ENCODE measurements around the gene TET2.
A peak's percentile ranks its signal among the peaks of the same experiment; 100 is the strongest.

The TET2 gene

DNA sequence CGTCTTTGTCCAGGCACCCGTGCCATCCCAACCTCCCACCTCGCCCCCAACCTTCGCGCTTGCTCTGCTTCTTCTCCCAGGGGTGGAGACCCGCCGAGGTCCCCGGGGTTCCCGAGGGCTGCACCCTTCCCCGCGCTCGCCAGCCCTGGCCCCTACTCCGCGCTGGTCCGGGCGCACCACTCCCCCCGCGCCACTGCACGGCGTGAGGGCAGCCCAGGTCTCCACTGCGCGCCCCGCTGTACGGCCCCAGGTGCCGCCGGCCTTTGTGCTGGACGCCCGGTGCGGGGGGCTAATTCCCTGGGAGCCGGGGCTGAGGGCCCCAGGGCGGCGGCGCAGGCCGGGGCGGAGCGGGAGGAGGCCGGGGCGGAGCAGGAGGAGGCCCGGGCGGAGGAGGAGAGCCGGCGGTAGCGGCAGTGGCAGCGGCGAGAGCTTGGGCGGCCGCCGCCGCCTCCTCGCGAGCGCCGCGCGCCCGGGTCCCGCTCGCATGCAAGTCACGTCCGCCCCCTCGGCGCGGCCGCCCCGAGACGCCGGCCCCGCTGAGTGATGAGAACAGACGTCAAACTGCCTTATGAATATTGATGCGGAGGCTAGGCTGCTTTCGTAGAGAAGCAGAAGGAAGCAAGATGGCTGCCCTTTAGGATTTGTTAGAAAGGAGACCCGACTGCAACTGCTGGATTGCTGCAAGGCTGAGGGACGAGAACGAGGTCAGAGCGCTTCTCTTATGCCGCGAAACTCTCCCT is at the start of gene TET2:
TET2 (plus strand) TSS at position 601 of the 740 bp plus-strand sequence. CDS start 87,067 bp downstream, outside the sequence.
- peak; percentile 80 for DNase-seq

- DNase-seq, result no peak
Observed at GRCh38 chr4:105102016-105102415, 44.7 kb upstream of the TET2 start.

- DNase-seq, result no peak
Observed at GRCh38 chr4:105106426-105106825, 40.2 kb upstream of the TET2 start.

- DNase-seq, result no peak
Observed at GRCh38 chr4:105107095-105107856, 39.4 kb upstream of the TET2 start.

- no peak for DNase-seq
Observed at GRCh38 chr4:105108971-105109370, 37.7 kb upstream of the TET2 start.

DNA sequence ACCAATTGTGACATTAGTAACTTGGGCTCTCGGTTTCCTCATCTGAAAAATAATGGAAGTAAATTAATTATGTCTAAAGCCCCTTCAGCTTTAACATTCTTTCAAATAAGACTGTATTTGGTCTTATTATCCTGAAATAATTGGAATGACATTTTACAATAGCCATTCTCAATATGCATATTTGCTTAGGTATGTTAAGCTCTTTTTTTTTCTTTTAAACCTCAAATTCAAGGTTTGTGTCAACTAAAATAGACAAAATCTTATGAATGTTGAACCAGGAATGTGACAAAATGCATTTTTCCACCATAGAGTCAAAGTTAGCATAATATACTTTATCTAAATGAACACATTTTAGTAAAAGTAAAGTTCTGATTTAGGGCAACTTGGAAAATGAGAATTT is 34.4 kb upstream of the TET2 start:
- no peak for DNase-seq

GRCh38 chr4:105113800-105114199 is 32.9 kb upstream of the TET2 start:
- DNase-seq, result no peak

DNA sequence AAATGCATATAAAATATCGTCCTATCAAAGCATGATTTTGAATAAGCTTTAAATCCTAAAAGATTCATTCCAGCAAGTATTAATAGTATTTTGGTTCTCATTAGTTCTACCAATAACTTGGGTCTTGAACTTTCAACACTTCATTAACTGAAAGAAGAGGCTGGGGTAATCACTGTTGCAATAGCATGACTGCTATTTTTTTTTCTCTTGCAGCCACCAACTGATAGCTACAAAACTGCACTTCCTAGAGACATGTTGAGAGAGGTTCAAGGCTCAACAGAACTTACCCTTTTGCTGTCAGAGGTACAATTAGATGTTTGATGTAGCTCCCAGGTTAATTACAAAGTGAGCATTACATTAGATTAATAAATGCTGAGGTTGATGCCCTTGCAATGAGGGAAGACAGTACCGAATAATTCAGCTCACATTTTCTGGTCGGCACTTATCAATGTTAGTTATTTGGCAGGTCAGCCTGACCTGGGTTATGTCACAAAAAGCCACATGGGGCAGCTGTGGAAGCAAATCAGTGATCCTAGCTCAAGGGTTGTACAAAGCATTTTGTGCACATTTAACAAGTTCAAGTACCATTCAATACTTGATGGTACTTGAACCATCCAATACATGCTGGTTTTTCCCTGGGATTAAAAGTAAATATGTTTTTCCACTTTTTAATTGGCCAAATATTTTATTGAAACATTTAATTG is 29.9 kb upstream of the TET2 start:
- no peak for DNase-seq

DNA sequence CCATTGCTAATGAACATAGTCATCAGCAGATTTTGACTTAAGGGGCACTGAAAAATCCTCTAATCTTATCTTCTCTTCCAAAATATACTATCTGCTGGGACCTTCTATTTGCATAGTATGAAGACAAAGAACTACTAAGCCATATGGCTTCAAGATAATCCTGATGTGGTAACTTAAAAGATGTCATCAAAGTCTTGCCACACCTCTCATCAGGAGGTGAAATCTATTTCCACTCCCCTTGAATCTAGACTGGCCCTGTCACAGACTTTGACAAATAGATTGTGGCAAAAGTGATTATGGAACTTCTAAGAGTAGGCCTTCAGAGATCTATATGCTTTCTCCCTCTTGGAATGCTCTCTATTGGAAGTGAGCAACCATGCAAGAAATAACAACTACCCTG is 27.3 kb upstream of the TET2 start:
- DNase-seq, result no peak

DNA sequence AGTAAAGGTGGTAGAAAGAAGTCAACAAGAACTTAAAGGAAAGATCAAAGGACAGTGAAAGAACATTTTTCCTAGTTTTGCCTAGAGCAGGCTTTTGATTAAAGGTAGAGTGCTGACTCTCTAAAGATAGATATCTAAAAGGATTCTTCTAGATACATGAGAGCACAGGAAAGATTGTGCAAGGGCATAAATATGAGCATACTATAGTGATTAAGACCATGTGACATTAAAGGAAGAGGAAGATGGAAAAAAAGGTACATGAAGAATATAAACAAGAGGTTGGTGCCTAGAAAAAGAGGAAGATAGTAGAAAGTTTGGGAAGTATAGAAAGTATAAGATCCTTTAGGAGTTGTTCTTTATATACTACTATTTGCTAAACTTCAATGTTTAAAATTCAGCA is 26.1 kb upstream of the TET2 start:
- no peak for DNase-seq

GRCh38 chr4:105122350-105122749 is 24.3 kb upstream of the TET2 start:
- DNase-seq, result no peak

DNA sequence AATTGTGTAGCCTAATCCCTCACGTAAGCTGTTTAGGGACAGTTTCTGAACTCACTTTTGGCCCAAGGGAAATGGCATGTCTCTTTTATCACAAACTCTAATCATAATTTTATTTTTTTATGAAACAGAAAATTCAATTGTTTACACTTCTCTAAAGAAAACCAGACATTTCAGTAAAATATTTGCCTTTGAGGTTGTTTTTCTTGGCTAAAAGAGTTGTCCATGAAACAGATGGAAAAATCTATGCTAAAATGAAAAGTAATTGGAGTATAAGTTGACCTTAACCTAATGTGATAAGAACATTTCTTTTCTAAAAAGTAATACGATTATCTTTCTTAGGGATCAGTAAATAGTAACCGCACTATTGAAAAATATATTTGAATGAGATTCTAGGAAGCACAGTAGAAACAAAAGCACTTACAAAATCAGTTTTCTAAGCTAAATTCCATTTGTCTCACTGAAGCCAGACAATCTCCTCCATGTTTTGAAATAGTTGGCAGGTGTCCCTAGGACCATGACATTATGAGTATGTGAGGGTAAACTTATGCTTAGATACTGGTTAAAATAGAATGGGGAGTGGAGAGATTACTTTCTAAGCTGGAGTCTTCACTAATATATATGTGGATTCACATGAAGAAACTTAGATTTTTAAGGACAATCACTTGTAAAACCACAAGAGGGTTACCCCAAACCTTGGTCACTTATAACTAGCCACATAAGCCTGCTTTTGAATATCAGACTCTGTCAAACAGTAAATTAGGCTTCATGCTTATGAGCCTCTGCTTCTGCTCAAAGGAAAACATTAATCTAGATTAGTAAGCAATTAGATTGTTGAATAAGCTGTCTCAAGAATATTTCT is 20.1 kb upstream of the TET2 start:
- no peak for DNase-seq

DNA sequence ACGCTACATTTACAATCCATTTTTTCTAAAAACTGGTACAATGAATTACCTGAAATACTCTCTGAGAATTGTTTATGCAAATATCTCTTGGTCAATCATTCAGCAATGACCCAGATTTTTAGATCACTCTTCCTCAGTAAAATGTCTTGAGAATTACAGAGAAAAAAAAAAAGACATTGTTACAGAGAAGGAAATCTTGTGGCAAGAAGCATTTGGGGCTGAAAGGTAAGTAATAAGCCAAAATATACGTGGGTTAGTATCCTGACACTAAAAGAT is 19.6 kb upstream of the TET2 start:
- no peak for DNase-seq

GRCh38 chr4:105128208-105128607 is 18.5 kb upstream of the TET2 start:
- DNase-seq, result no peak

- no peak for DNase-seq
Observed at GRCh38 chr4:105129286-105130040, 17.2 kb upstream of the TET2 start.

DNA sequence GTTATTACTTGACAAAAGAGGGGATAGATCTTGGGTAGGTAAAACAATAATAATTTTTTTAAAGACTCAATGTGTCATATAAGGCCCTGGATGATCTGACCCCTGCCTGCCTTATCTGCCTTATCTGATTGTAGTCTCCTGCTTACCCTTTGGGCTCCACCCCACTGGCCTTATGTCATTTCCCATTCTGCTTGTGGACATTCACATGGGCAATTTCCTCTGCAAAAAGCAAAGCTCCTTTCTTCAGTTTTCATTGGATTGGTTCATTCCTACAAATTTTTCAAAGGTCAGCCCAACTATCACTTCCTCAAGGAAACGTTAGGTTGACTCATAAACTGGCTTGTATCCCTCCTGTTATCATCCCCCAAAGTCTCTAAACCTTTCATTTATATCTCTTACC is 15.7 kb upstream of the TET2 start:
- no peak for DNase-seq

- DNase-seq, result no peak
Observed at GRCh38 chr4:105133976-105134375, 12.7 kb upstream of the TET2 start.

DNA sequence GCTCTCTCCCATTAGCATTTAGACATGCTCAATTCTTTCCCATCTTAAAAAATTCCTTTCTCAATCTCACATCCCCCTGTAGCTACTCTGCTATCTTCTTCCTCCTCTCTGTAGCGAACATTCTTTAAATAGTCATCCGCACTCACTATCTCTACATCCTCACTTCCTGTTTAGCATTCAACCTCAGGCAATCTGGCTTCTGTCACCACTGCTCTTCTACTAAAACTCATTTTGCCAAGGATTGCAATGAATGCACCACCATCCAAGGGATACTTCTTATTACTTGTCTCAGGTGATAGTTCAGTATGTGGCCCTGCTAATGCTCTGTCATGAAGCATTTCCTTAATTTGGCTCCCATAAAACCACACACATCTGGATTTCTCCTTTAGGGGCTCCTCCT is 10.9 kb upstream of the TET2 start:
- no peak for DNase-seq

DNA sequence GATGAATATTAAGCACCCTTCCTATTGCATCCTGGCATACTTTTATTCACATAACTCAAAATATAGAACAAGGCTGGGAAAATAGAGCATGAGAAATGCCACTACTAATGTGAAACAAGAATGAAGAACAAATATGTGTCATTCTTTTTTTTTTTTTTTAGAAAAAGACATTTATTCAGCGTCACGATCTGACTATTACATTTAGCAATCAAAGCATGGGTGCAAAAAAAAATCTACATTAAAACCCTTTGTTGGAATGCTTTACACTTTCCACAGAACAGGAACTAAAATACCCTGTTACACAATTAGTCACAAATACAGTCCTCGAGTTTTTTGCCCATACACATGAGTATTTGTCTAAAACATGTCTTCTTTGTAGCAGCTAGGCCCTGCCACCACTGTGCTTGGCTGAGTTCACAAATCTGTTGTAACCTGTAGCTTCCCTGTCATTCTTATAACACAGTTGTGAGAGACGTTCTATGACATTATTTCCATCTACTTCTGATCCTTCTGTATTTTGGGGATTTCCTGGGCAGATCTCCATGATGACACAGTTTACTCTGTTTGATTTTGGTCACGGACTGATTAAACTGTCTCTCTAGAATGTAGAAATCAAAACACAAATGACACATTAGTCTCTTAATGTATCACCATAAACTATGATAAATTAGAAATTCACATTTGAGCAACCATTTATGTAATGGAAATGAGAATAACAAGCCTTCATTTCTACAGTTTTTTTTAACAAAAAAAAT is 9.4 kb upstream of the TET2 start:
- DNase-seq, result no peak

- no peak for DNase-seq
Observed at GRCh38 chr4:105139646-105140045, 7.0 kb upstream of the TET2 start.

DNA sequence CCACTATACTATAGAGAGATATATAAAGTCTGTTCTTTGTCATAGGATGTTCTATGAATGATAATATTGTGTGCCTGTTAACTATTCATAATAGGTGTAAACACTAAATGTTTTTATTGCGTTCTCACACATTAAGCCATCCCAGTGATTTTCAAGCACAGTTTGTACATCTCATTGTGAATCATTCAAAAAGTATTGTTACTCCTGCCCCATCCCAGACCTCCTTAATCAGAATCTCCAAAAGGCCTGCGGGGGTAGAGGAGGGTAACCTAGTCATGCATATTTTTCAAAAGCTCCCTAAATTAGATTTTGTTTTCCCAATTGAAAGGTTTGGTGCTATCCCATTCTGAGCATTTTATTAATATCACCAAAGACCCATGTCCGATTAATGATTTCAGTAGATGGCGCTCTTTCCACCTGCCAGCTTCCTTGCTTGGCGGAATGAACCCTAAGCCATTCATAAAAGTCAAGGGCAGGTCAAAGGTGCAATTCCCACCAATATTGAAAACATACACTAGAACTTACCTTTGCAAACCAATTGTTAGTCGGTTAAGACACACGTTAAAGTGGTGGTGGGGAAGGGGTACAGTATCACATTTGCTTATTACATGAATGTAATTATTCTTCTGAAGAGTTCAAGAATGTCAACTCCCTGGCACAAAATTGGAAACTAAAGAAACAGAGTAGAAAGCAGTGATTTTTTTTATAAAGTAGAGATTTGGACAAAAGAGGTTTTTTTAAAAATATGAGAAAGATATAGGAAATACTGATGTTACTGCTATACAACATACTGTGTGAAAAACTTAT is 5.8 kb upstream of the TET2 start:
- no peak for DNase-seq
